GM10847 (cell line): Measurements from ENCODE around the gene XG.

Source experiments
- POLR2A ChIP-seq: IDR thresholded peaks from 2 replicates; pipeline ENCODE4 v1.6.1; 2011; ENCODE audit not compliant: insufficient read length; ENCODE audit errors: extremely low read depth

Gene XG

GRCh38 chrX:2769615-2770014 lies 17.8 kb downstream of the XG start:
- TF ChIP-seq POLR2A = no peak

DNA sequence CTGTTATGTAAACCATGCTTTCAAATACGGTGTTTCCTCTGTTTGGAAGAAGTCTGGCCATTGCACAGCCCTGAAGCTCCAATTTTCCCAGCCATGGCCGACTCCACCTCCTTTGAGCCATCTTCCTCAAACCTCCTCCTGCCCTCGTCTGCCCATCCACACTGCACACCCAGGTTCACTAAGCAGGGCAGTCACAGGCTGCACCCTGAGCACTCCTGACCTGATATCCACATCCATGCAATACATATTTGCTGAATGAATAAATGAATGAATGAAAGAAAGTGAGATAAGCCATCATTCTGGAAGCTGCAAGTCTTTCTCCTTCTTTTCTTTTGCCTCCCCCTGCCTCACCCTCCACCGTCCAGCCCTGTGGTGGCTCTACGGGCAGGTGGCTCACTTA lies 22.2 kb downstream of the XG start:
- no peak for TF ChIP-seq POLR2A

GRCh38 chrX:2774776-2775175 lies 22.9 kb downstream of the XG start:
- no peak for TF ChIP-seq POLR2A

GRCh38 chrX:2781226-2781571 lies 29.4 kb downstream of the XG start:
- no peak for TF ChIP-seq POLR2A

GRCh38 chrX:2781698-2782097 lies 29.9 kb downstream of the XG start:
- no peak for TF ChIP-seq POLR2A

GRCh38 chrX:2782171-2782570 lies 30.3 kb downstream of the XG start:
- no peak for TF ChIP-seq POLR2A

DNA sequence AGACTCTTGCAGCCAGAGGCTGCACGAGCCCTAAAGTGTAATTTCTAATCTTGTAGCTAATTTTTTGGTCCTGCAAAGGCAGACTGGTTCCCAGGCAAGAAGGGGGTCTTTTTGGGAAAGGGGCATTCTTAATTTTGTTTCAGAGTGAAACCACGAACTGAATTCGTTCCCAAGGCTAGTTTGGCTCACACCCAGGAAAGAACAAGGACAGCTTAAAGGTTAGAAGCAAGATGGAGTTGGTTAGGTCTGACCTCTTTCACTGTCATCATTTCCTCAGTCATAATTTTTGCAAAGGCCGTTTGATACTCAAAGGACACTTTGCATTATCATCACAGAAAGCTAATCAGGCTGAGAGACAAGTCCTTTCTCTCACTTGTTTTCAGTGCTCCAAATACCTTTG lies 30.9 kb downstream of the XG start:
- TF ChIP-seq POLR2A = no peak

DNA sequence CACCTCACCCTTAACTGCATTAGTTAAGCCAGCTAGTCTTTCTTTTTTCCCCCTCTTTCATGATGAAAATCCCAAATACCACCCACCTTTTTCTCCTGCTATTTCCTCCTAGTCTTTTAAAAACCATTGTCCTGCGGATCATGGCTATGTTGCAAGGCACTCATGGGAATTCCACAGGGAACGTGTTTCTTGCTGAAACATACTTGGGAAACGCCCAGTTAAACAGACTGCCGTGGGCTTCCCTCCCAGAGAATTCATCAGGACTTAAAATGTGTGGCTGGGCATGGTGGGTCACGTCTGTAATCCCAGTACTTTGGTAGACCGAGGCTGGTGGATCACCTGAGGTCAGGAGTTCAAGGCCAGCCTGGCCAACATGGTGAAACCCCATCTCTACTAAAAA lies 32.2 kb downstream of the XG start:
- TF ChIP-seq POLR2A = no peak

GRCh38 chrX:2785538-2785937 lies 33.7 kb downstream of the XG start:
- TF ChIP-seq POLR2A = no peak

DNA sequence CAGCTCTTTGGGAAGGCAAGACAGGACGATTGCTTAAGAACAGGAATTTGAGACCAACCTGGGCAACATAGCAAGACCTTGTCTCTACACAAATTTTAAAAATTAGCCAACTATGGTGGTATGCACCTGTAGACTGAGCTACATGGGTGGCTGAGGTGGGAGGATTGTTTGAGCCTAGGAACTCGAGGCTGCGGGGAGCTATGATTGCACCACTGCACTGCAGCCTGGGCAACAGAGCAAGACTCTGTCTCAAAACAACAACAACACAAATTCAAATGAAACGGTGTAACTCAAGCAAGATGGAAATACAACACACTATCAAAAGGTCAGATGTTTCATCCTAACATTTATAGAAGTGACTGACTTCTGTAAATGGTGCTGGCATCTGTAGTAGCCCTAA lies 37.1 kb downstream of the XG start:
- TF ChIP-seq POLR2A = no peak

- TF ChIP-seq POLR2A = no peak
Measured at GRCh38 chrX:2789569-2789968, 37.7 kb downstream of the XG start.

- TF ChIP-seq POLR2A = no peak
Measured at GRCh38 chrX:2793752-2794151, 41.9 kb downstream of the XG start.

DNA sequence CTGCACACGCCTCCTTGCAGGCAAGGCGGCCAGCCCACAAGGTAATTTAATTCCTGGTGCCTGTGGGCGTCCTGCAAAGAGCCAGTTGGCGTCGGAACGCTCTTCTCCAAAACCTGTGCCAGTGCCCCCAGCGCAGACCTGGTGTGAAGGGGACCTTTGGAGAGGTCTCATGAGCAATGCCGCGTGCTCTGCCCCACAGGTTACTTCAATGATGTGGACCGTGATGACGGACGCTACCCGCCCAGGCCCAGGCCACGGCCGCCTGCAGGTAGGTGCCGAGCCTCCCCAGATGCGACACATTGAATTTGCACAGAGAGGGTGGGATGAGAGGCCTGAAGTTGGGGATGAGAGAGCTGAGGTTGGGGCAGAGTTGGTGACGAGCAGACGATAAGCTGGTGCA lies 42.5 kb downstream of the XG start:
- TF ChIP-seq POLR2A = no peak

GRCh38 chrX:2799369-2799768 lies 47.5 kb downstream of the XG start:
- TF ChIP-seq POLR2A = no peak

GRCh38 chrX:2801223-2801622 lies 49.4 kb downstream of the XG start:
- TF ChIP-seq POLR2A = no peak

DNA sequence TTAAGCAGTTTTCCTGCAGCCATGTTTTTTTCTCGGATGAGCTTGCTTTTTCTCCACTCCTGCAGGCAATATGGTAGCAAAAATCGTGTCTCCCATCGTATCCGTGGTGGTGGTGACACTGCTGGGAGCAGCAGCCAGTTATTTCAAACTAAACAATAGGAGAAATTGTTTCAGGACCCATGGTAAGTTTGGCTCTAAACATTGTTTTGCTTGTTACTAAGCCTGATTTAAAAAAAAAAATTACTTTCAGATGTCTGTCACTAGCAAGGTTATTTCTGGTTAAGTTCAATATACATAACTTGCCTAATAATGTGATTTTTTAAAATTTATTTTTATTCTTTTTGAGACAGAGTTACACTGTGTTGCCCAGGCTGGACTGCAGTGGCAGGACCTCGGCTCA lies 59.4 kb downstream of the XG start:
- TF ChIP-seq POLR2A = no peak

DNA sequence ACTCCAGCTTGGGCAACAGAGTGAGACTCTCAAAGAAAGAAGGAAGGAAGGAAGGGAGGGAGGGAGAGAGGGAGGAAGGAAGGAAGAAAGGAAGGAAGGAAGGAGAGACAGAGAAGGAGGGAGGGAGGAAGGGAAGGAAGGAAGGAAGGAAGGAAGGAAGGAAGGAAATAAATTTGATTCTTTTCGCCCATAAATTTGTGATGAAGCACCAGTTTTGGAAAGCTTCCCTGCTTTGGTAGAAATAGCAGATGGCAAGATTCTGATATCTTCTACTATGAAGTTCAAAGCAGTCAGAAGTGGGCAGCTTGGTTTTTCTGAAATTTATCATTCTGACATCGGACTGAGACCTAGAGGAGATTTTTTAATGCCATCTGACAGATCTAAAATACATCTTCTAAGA lies 65.2 kb downstream of the XG start:
- TF ChIP-seq POLR2A = no peak

DNA sequence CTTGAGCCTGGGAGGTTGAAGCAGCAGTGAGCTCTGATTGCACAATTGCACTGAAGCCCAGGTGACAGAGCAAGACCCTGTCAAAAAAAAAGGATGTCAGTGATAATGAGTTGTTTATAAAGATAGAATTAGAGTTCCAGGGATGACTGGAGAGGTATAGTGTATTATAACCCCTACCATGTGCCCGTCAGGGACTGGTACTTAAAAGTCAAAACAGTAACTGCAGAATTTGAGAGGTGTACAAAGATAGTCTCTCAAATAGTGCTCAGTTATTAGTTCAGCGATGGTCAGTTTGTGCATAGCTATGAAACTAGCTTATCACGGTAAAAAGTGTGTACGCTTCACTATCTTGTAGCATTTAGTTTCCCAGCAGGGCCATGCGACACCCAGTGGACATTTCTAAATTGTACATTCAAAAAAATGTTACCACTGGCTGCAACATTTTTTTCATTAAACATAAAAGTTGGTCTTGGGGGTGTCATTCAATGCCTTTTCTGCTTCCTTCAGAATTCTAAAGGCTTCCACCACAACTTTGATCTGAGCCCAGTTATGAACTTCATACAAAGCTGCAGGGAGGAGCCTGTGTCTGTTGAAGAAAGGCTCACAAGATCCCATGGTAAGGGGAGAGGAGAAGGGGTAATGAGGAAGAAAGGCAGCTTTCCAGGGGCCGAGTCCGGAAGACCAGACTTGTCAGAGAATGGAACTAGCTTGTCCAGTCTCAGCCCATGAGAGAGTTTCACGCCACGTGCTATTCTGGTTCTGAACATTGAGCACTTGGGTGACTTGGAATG lies 67.7 kb downstream of the XG start:
- TF ChIP-seq POLR2A = no peak

- TF ChIP-seq POLR2A = no peak
Measured at GRCh38 chrX:2820136-2820771, 68.4 kb downstream of the XG start.
